IMR-90 (cell line): ENCODE results near the gene WDR3. TPM values are rescaled to one million over a fixed set of nuclear protein-coding genes. Genes with fewer than 3 reads are reported as not detected.

Source experiments
- ATAC-seq: fragments of 200-7000 bp; cut with Tn5 transposase; 2 replicates; pipeline ENCODE4 v1.9.1; 2020; ENCODE audit warnings: low read depth, mild to moderate bottlenecking, moderate library complexity
- BruUV-seq: library from RNA; stranded (reverse); fragments of 400-500 nt; replicated peaks from 2 replicates; lab custom pipeline; 2021; lab: Mats Ljungman, UMichigan
- CTCF ChIA-PET: fragments of 300-600 bp; formaldehyde crosslinking; extraction: SDS; loops from one replicate; lab custom pipeline; 2021; ENCODE audit warnings: antibody characterized with exemption; lab: Yijun Ruan, JAX
- POLR2A ChIA-PET: fragments of 300-600 bp; sonication (Branson Sonifier 250); formaldehyde crosslinking; loops from one replicate; lab custom pipeline; 2022; ENCODE audit warnings: antibody characterized with exemption; ENCODE audit not compliant: unreplicated experiment; lab: Charles Lee
- DNase-seq: peaks from one replicate; pipeline ENCODE4 v3.0.0; 2013
- H2AFZ ChIP-seq: replicated peaks from 2 replicates; pipeline ENCODE3; 2013; ENCODE audit warnings: low read length, mild to moderate bottlenecking; ENCODE audit not compliant: poor library complexity
- H2AK5ac ChIP-seq: 2 replicates; pipeline ENCODE4 v1.6.1; 2013; ENCODE audit warnings: low read depth, low read length, inconsistent platforms
- H2AK9ac ChIP-seq: replicated peaks from 2 replicates; pipeline ENCODE3; 2013; ENCODE audit warnings: mild to moderate bottlenecking, low read depth, low read length, moderate library complexity; ENCODE audit not compliant: poor library complexity
- H2BK120ac ChIP-seq: 2 replicates; pipeline ENCODE4 v1.6.1; 2013; ENCODE audit warnings: low read depth, low read length, inconsistent platforms
- H2BK15ac ChIP-seq: 3 replicates; pipeline ENCODE4 v1.6.1; 2013; ENCODE audit warnings: low read depth, low read length, inconsistent platforms
- H2BK20ac ChIP-seq: 2 replicates; pipeline ENCODE4 v1.6.1; 2013; ENCODE audit warnings: low read depth, mild to moderate bottlenecking, inconsistent platforms, low read length, moderate library complexity
- H2BK5ac ChIP-seq: 2 replicates; pipeline ENCODE4 v1.6.1; 2013; ENCODE audit warnings: mild to moderate bottlenecking, low read depth, low read length, inconsistent platforms; ENCODE audit not compliant: poor library complexity, severe bottlenecking
- H3K14ac ChIP-seq: replicated peaks from 2 replicates; pipeline ENCODE4 v1.6.1; 2013; ENCODE audit warnings: low read depth, low read length, inconsistent platforms
- H3K18ac ChIP-seq: 2 replicates; pipeline ENCODE4 v1.6.1; 2013; ENCODE audit warnings: low read depth, low read length, control low read depth
- H3K23ac ChIP-seq: 2 replicates; pipeline ENCODE4 v1.6.1; 2013; ENCODE audit warnings: low read depth, low read length, inconsistent platforms
- H3K27ac ChIP-seq: 2 replicates; pipeline ENCODE4 v1.5.1; 2013; ENCODE audit warnings: mild to moderate bottlenecking, control low read depth, low read length; ENCODE audit not compliant: insufficient read depth
- H3K27me3 ChIP-seq: 2 replicates; pipeline ENCODE4 v1.6.1; 2013; ENCODE audit warnings: low read length; ENCODE audit not compliant: control insufficient read depth, insufficient read depth
- H3K36me3 ChIP-seq: 2 replicates; pipeline ENCODE4 v1.6.1; 2013; ENCODE audit warnings: low read length, mixed read lengths; ENCODE audit not compliant: control insufficient read depth, insufficient read depth
- H3K4ac ChIP-seq: 2 replicates; pipeline ENCODE4 v1.6.1; 2013; ENCODE audit warnings: low read depth, low read length, inconsistent platforms
- H3K4me1 ChIP-seq: 2 replicates; pipeline ENCODE4 v1.6.1; 2013; ENCODE audit warnings: low read length, mixed read lengths; ENCODE audit not compliant: control insufficient read depth, insufficient read depth
- H3K4me2 ChIP-seq: 2 replicates; pipeline ENCODE4 v1.6.1; 2013; ENCODE audit warnings: low read depth, mild to moderate bottlenecking, control low read depth, low read length, moderate library complexity
- H3K4me3 ChIP-seq: 2 replicates; pipeline ENCODE4 v1.5.1; 2013; ENCODE audit warnings: low read depth, mild to moderate bottlenecking, control low read depth, low read length, moderate library complexity; ENCODE audit not compliant: insufficient read depth
- H3K56ac ChIP-seq: 2 replicates; pipeline ENCODE4 v1.6.1; 2013; ENCODE audit warnings: low read length, inconsistent platforms; ENCODE audit not compliant: insufficient read depth; ENCODE audit errors: extremely low read depth
- H3K79me1 ChIP-seq, 2 experiments: 2 replicates each; pipeline ENCODE4 v1.6.1; 2013; ENCODE audit warnings: low read length in 2 of 2, inconsistent platforms in 1 of 2, low read depth in 1 of 2
- H3K9ac ChIP-seq: 2 replicates; pipeline ENCODE4 v1.6.1; 2013; ENCODE audit warnings: low read depth, low read length, control low read depth
- H3K9me1 ChIP-seq: 2 replicates; pipeline ENCODE4 v1.6.1; 2013; ENCODE audit warnings: low read length, inconsistent platforms; ENCODE audit not compliant: insufficient read depth
- H3K9me3 ChIP-seq: 2 replicates; pipeline ENCODE4 v1.6.1; 2013; ENCODE audit warnings: low read length; ENCODE audit not compliant: control insufficient read depth, insufficient read depth
- H4K20me1 ChIP-seq: 2 replicates; pipeline ENCODE4 v1.6.1; 2013; ENCODE audit warnings: low read length, inconsistent platforms; ENCODE audit not compliant: insufficient read depth
- H4K5ac ChIP-seq: 2 replicates; pipeline ENCODE4 v1.6.1; 2013; ENCODE audit warnings: mild to moderate bottlenecking, low read depth, low read length, control low read depth
- H4K8ac ChIP-seq, 2 experiments: 2 replicates each; pipeline ENCODE4 v1.6.1; 2013; ENCODE audit warnings: low read depth in 2 of 2, low read length in 2 of 2, control low read depth in 1 of 2, inconsistent platforms in 1 of 2
- H4K91ac ChIP-seq: 2 replicates; pipeline ENCODE4 v1.6.1; 2013; ENCODE audit warnings: low read depth, low read length, inconsistent platforms; ENCODE audit not compliant: insufficient read depth
- BHLHE40 ChIP-seq: fragments of 150-350 bp; IDR thresholded peaks from 2 replicates; pipeline ENCODE4 v1.6.1; 2016; ENCODE audit warnings: mild to moderate bottlenecking, low read depth, low read length
- CHD1 ChIP-seq: IDR thresholded peaks from 2 replicates; pipeline ENCODE4 v1.6.1; 2012; ENCODE audit warnings: low read depth, low read length, improper control_type of control experiment
- ELK1 ChIP-seq: fragments of 150-350 bp; IDR thresholded peaks from 2 replicates; pipeline ENCODE4 v1.6.1; 2016; ENCODE audit warnings: low read depth, mild to moderate bottlenecking, low read length, moderate library complexity, borderline replicate concordance
- FOS ChIP-seq: fragments of 150-350 bp; IDR thresholded peaks from 2 replicates; pipeline ENCODE4 v1.6.1; 2016; ENCODE audit warnings: low read depth, low read length
- MXI1 ChIP-seq: IDR thresholded peaks from 2 replicates; pipeline ENCODE4 v1.6.1; 2012; ENCODE audit warnings: low read depth, mild to moderate bottlenecking, low read length, moderate library complexity, borderline replicate concordance
- NFE2L2 ChIP-seq: fragments of 150-350 bp; IDR thresholded peaks from 2 replicates; pipeline ENCODE4 v1.6.1; 2016; ENCODE audit warnings: low read depth, mild to moderate bottlenecking, low read length
- RCOR1 ChIP-seq: IDR thresholded peaks from 2 replicates; pipeline ENCODE4 v1.6.1; 2012; ENCODE audit warnings: mild to moderate bottlenecking, low read length, improper control_type of control experiment; ENCODE audit not compliant: insufficient replicate concordance
- WGBS, 2 experiments: methylation state at CpG; one replicate each; pipeline versions ENCODE4 v1.1.5 to v1.1.7; 2013; ENCODE audit warnings: missing lambda C conversion rate in 2 of 2; ENCODE audit not compliant: insufficient read length in 1 of 2; ENCODE audit errors: extremely low coverage in 2 of 2; 5-methylcytosine and 5-hydroxymethylcytosine counted together
- dilution Hi-C: fragments of 300-500 bp; cut with HindIII; formaldehyde crosslinking; loops from one replicate; pipeline ENCODE4 v1.14.3; 2018; ENCODE audit warnings: low sequenced_read_pairs; ENCODE audit not compliant: unreplicated experiment
- in situ Hi-C: fragments of 300-500 bp; cut with MboI; formaldehyde crosslinking; loops from 3 replicates; pipeline ENCODE4 v1.14.3; 2019; ENCODE audit warnings: low sequenced_read_pairs, inconsistent platforms, mixed read lengths
- intact Hi-C: fragments of 100-400 bp; cut with micrococcal nuclease; formaldehyde crosslinking; loops from 2 replicates; pipeline ENCODE4 v1.10.0; 2022
- polyA plus RNA-seq, 3 experiments: library from polyadenylated mRNA; depleted of rRNA; stranded (reverse); fragments of >200 nt; gene quantifications; 2 replicates each; pipeline ENCODE4 v1.2.3, GENCODE V29; 2012; ENCODE audit warnings: low replicate concordance in 1 of 3
- total RNA-seq: library from RNA; depleted of rRNA; stranded (reverse); fragments of >200 nt; gene quantifications from 2 replicates; pipeline ENCODE4 v1.2.3, GENCODE V29; 2012

The WDR3 gene
- total and polyA plus RNA-seq, 2 of the 4 experiments (the other 2 are of a cell fraction) = 16.7 to 88.5 TPM

GRCh38 chr1:117952386-117952785 lies 22.8 kb downstream of the WDR3 start:
- ChIA-PET CTCF (no interaction called here), POLR2A (no interaction called here)
- Histone ChIP-seq H3K79me1 (no peaks in the 10 kb centered on the region), H2BK15ac (no peak overlapping the region), H3K4me1 (no peaks in the 10 kb centered on the region), H3K27me3 (no peaks in the 10 kb centered on the region), H4K20me1 (no peaks in the 10 kb centered on the region), H2BK5ac (no peak overlapping the region), H2BK20ac (no peak overlapping the region), H3K18ac (no peak overlapping the region), H4K5ac (no peak overlapping the region), H3K23ac (no peak overlapping the region), H4K91ac (no peak overlapping the region), H3K4ac (no peak overlapping the region), H3K4me2 (no peak overlapping the region), H3K36me3 (peaks cover 29% of the 10 kb centered on the region), H3K4me3 (no peak overlapping the region), H3K9ac (no peak overlapping the region), H3K9me3 (no peaks in the 10 kb centered on the region), H2AK9ac (no peak overlapping the region), H3K56ac (no peak overlapping the region), H2AFZ (no peak overlapping the region), H4K8ac (no peak overlapping the region), H3K27ac (no peak overlapping the region), H3K14ac (no peak overlapping the region), H2BK120ac (no peak overlapping the region), H2AK5ac (no peak overlapping the region), H3K9me1 (no peaks in the 10 kb centered on the region)
- in situ Hi-C loops = no loop called here
- dilution Hi-C loops = no loop called here
- TF ChIP-seq FOS (no peak), BHLHE40 (no peak), RCOR1 (no peak), MXI1 (no peak), NFE2L2 (no peak), CHD1 (no peak), ELK1 (no peak)
- intact Hi-C loops = no loop called here
- no CpG with 5 or more reads among the region's 1 CpG for WGBS, 2 experiments
- no TSS peak for BruUV-seq
- DNase-seq = no peak
- ATAC-seq = no peak
